RWPE1 (cell line): Measurements from ENCODE around the gene CSTF2T.

ENCODE experiments used
- CTCF ChIA-PET: fragments of 350-600 bp; sonication (Branson Sonifier 250); formaldehyde crosslinking; extraction: SDS; loops from one replicate; lab custom pipeline; 2021; lab: Yijun Ruan, JAX
- POLR2A ChIA-PET: fragments of 400-600 bp; formaldehyde crosslinking; extraction: SDS; loops from one replicate; lab custom pipeline; 2020; ENCODE audit warnings: antibody characterized with exemption; ENCODE audit not compliant: low non-redundant PET; lab: Yijun Ruan, JAX
- DNase-seq: peaks from one replicate; pipeline ENCODE4 v3.0.0; 2012; ENCODE audit warnings: low spot score
- H3K27ac ChIP-seq: fragments of 450-650 bp; 2 replicates; pipeline ENCODE4 v1.5.1; 2017
- TF ChIP-seq, protein P1 (sequence below): fragments of 450-650 bp; conservative IDR thresholded peaks from 2 replicates; pipeline ENCODE4 v1.5.1; 2017; ENCODE audit warnings: low read depth, mild to moderate bottlenecking

The CSTF2T gene

DNA sequence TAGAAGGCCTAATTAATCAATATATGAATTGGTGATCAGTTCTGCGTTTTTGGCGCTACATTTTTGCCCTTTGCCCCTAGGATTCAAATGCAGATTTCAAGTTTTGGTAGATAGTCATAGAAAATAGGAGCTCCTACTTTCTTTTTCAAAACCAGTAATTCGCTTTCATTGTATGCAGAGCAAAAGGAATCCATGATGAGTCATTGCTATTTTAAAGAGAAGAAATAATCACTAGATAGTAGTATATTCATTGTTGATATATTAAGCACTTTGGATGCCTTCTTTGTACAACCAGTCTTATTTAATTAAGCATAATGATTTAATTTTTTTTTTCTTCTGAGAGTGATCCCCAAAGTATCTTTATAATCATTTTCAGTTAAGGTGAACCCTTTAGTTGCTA is 50.3 kb downstream of the CSTF2T start:
- ChIA-PET CTCF (no interaction called here), POLR2A (no interaction called here)
- TF ChIP-seq, protein P1, sequence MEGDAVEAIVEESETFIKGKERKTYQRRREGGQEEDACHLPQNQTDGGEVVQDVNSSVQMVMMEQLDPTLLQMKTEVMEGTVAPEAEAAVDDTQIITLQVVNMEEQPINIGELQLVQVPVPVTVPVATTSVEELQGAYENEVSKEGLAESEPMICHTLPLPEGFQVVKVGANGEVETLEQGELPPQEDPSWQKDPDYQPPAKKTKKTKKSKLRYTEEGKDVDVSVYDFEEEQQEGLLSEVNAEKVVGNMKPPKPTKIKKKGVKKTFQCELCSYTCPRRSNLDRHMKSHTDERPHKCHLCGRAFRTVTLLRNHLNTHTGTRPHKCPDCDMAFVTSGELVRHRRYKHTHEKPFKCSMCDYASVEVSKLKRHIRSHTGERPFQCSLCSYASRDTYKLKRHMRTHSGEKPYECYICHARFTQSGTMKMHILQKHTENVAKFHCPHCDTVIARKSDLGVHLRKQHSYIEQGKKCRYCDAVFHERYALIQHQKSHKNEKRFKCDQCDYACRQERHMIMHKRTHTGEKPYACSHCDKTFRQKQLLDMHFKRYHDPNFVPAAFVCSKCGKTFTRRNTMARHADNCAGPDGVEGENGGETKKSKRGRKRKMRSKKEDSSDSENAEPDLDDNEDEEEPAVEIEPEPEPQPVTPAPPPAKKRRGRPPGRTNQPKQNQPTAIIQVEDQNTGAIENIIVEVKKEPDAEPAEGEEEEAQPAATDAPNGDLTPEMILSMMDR = no peak

More for the DNA sequence above, 50.3 kb downstream of the CSTF2T start:
- DNase-seq = no peak
- no peak overlapping the region for H3K27ac ChIP-seq
